Activated CD8-positive, alpha-beta memory T cell treated with anti-CD3 and anti-CD28 coated beads, Interleukin-2, amount 10 ng/mL, durations not matched to agents 7 days and 5 days (primary cell): ENCODE data around the gene SHBG. TPM values are rescaled to one million over a fixed set of nuclear protein-coding genes. Genes with fewer than 3 reads are reported as not detected.
"Not testable (repeated sequence)": the region's sequence is repeated elsewhere in the genome, so short reads cannot be mapped to it uniquely, and the experiment has no call there.

Experiments
- ATAC-seq: fragments of 150-1000 bp; cut with Tn5 transposase; one replicate; pipeline ENCODE4 v1.10.0; 2021; ENCODE audit warnings: moderate library complexity
- CTCF ChIA-PET: fragments of 350-600 bp; sonication (Branson Sonifier 250); formaldehyde crosslinking; loops from one replicate; lab custom pipeline; 2021; ENCODE audit warnings: antibody characterized with exemption; lab: Charles Lee
- DNase-seq: peaks from one replicate; pipeline ENCODE4 v3.0.0-alpha.2; 2020
- H3K27ac Mint-ChIP-seq: one replicate; pipeline ENCODE4 v1.8.0; 2021; ENCODE audit warnings: mild to moderate bottlenecking, mixed read lengths
- H3K27me3 Mint-ChIP-seq: one replicate; pipeline ENCODE4 v1.8.0; 2021; ENCODE audit warnings: mixed read lengths
- H3K36me3 Mint-ChIP-seq: one replicate; pipeline ENCODE4 v1.8.0; 2021; ENCODE audit warnings: mild to moderate bottlenecking, mixed read lengths
- H3K4me1 Mint-ChIP-seq: one replicate; pipeline ENCODE4 v1.8.0; 2021; ENCODE audit warnings: mixed read lengths
- H3K4me3 Mint-ChIP-seq: one replicate; pipeline ENCODE4 v1.8.0; 2021; ENCODE audit warnings: mild to moderate bottlenecking, moderate library complexity, mixed read lengths
- H3K9me3 Mint-ChIP-seq: one replicate; pipeline ENCODE4 v1.8.0; 2022; ENCODE audit warnings: low read depth, mixed read lengths
- total RNA-seq, 2 experiments: library from RNA; stranded (reverse); gene quantifications; one replicate each; pipeline ENCODE4 v1.2.3, GENCODE V29; 2021

The SHBG gene
- total RNA-seq, 2 experiments from 2014 or later, result not detected

GRCh38 chr17:7640783-7641182 lies 10.8 kb downstream of the SHBG start:
- H3K4me1 Mint-ChIP-seq, result peaks cover 8% of the 10 kb centered on the region
- H3K27me3 Mint-ChIP-seq, result peaks cover 5% of the 10 kb centered on the region
- H3K4me3 Mint-ChIP-seq, result no peak overlapping the region
- no peak for ATAC-seq
- H3K9me3 Mint-ChIP-seq, result no peaks in the 10 kb centered on the region
- H3K27ac Mint-ChIP-seq, result no peak overlapping the region
- H3K36me3 Mint-ChIP-seq, result no peaks in the 10 kb centered on the region
- CTCF ChIA-PET, result interaction anchor here (1.1 to 2.2 kb wide), 3 partner anchors 9 to 47 kb away, joined by 3 to 10 read pairs (median 4); partner anchors contain the start of gene WRAP53
- DNase-seq, result no peak

- CTCF ChIA-PET, result interaction anchor here (1.1 to 2.2 kb wide), 3 partner anchors 10 to 46 kb away, joined by 3 to 10 read pairs (median 4); partner anchors contain the start of gene WRAP53
- not testable (repeated sequence) for H3K36me3 Mint-ChIP-seq, H3K4me3 Mint-ChIP-seq, H3K4me1 Mint-ChIP-seq, DNase-seq, H3K27ac Mint-ChIP-seq, H3K9me3 Mint-ChIP-seq, ATAC-seq
- peaks cover 10% of the 10 kb centered on the region for H3K27me3 Mint-ChIP-seq
Measured at GRCh38 chr17:7641635-7642034, 11.7 kb downstream of the SHBG start.

GRCh38 chr17:7644775-7645174 lies 14.8 kb downstream of the SHBG start:
- ATAC-seq, result peak; percentile 30
- H3K27ac Mint-ChIP-seq, result no peak overlapping the region
- H3K27me3 Mint-ChIP-seq, result peaks cover 21% of the 10 kb centered on the region
- CTCF ChIA-PET, result no interaction called here
- DNase-seq, result no peak
- no peak overlapping the region for H3K4me3 Mint-ChIP-seq
- H3K36me3 Mint-ChIP-seq, result no peaks in the 10 kb centered on the region
- no peaks in the 10 kb centered on the region for H3K9me3 Mint-ChIP-seq
- H3K4me1 Mint-ChIP-seq, result peaks cover 10% of the 10 kb centered on the region

GRCh38 chr17:7646457-7646856 lies 16.5 kb downstream of the SHBG start:
- CTCF ChIA-PET, result interaction anchor here (1.1 to 1.5 kb wide), 3 partner anchors 10 to 57 kb away, joined by 3 to 4 read pairs (median 3); partner anchors contain the start of gene WRAP53
- H3K27ac Mint-ChIP-seq, result no peak overlapping the region
- H3K36me3 Mint-ChIP-seq, result no peaks in the 10 kb centered on the region
- DNase-seq, result no peak
- no peak for ATAC-seq
- H3K27me3 Mint-ChIP-seq, result peaks cover 36% of the 10 kb centered on the region
- H3K4me3 Mint-ChIP-seq, result no peak overlapping the region
- H3K4me1 Mint-ChIP-seq, result peaks cover 24% of the 10 kb centered on the region
- H3K9me3 Mint-ChIP-seq, result no peaks in the 10 kb centered on the region

DNA sequence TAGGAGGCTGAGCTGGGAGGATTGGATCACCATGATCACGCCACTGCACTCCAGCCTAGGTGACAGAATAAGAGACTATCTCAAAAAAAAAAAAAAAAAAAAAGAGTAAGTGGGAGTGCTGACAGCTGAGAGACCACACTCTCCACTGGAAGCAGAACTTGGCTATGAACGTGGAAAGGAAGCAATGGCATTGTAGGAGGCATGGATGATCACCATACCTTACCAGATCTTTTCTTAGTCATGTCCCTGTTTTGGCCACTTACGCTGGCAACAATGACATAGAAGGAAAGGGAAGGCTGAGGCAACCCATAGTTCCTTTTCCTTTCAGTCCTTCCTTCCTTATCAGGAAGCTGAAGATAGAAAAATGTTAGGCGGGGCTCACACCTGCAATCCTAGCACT lies 17.1 kb downstream of the SHBG start:
- H3K27me3 Mint-ChIP-seq, result peaks cover 39% of the 10 kb centered on the region
- no peaks in the 10 kb centered on the region for H3K9me3 Mint-ChIP-seq
- peaks cover 25% of the 10 kb centered on the region for H3K4me1 Mint-ChIP-seq
- no peaks in the 10 kb centered on the region for H3K36me3 Mint-ChIP-seq
- ATAC-seq (no peak), DNase-seq (no peak)
- H3K4me3 Mint-ChIP-seq, result no peak overlapping the region
- CTCF ChIA-PET, result interaction anchor here (1.1 to 1.5 kb wide), 3 partner anchors 9 to 58 kb away, joined by 3 to 4 read pairs (median 3); partner anchors contain the start of gene WRAP53
- H3K27ac Mint-ChIP-seq, result no peak overlapping the region

- CTCF ChIA-PET, result interaction anchor here (0.6 to 1.6 kb wide), 8 partner anchors 18 to 167 kb away, joined by 3 to 8 read pairs (median 3); partner anchors contain the start of genes MPDU1, SAT2 and TP53
- ATAC-seq, result peak; percentile 89
- Mint-ChIP-seq H3K4me3 (peak within 1 kb of the TSS; percentile 74), H3K4me1 (peaks cover 17% of the 10 kb centered on the region), H3K36me3 (no peaks in the 10 kb centered on the region), H3K27me3 (peaks cover 63% of the 10 kb centered on the region), H3K9me3 (no peaks in the 10 kb centered on the region), H3K27ac (no peak within 1 kb of the TSS)
- DNase-seq, result peak; percentile 78
Measured at GRCh38 chr17:7650509-7651096, 20.7 kb downstream of the SHBG start, which contains the start of gene ATP1B2. TSS of gene ATP1B2 (plus strand) at chr17:7650926. CDS start at chr17:7651519, 593 bp downstream.

GRCh38 chr17:7651097-7651664 lies 21.2 kb downstream of the SHBG start:
- Mint-ChIP-seq H3K4me1 (peaks cover 17% of the 10 kb centered on the region), H3K9me3 (no peaks in the 10 kb centered on the region), H3K36me3 (no peaks in the 10 kb centered on the region), H3K27me3 (peaks cover 62% of the 10 kb centered on the region), H3K4me3 (peak overlapping the region; percentile 54), H3K27ac (no peak overlapping the region)
- CTCF ChIA-PET, result interaction anchor here (0.6 to 1.6 kb wide), 8 partner anchors 19 to 166 kb away, joined by 3 to 8 read pairs (median 3); partner anchors contain the start of genes MPDU1, SAT2 and TP53
- ATAC-seq, result no peak
- DNase-seq, result no peak

DNA sequence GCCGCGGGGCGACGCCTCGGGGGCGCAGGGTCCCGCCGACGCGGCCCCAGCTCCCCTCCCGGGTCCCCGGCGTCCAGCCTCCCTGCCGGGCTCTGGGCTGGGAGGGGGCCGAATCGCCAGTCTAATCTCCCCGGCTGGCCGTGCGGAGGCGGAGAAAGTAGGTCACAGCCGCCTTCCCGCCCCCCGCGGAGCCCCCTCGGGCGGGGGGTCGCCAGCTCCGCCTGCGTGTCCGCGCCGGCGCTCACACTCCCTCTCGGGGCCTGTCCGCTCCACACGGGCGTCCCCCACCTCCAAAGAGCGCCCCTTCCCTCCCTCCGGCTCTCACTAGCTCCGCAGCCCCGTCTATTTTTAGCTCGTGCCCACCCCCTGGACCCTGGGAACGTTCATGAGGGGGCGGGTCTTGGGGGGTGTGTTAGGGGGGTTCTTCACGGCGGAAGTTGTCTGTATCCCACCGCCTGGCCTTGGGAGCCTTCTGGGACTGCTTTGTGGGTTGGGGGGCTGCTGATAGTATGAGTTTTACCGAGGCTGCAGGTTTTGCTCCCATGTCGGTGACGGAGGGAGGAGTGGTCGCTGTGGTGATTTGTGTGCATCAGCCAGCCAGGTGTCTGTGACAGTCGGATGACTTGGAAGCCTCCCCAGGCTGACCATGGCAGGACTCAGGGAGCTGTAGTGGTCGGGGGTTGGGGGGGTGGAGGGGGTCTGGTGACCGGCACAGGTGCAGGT lies 21.9 kb downstream of the SHBG start:
- peaks cover 16% of the 10 kb centered on the region for H3K4me1 Mint-ChIP-seq
- peaks cover 55% of the 10 kb centered on the region for H3K27me3 Mint-ChIP-seq
- CTCF ChIA-PET, result interaction anchor here (0.8 to 1.6 kb wide), 2 partner anchors 34 to 36 kb away, joined by 3 to 8 read pairs; partner anchors contain the start of gene TP53
- no peaks in the 10 kb centered on the region for H3K36me3 Mint-ChIP-seq
- DNase-seq (no peak), ATAC-seq (no peak)
- no peak overlapping the region for H3K27ac Mint-ChIP-seq
- H3K9me3 Mint-ChIP-seq, result no peaks in the 10 kb centered on the region
- H3K4me3 Mint-ChIP-seq, result no peak overlapping the region

GRCh38 chr17:7652388-7653356 lies 22.7 kb downstream of the SHBG start:
- H3K9me3 Mint-ChIP-seq, result no peaks in the 10 kb centered on the region
- no peak overlapping the region for H3K27ac Mint-ChIP-seq
- peaks cover 55% of the 10 kb centered on the region for H3K27me3 Mint-ChIP-seq
- CTCF ChIA-PET, result interaction anchor here (1.5 to 2.5 kb wide), 2 partner anchors 20 kb away, joined by 3 to 13 read pairs; no protein-coding TSS in a partner anchor
- H3K4me3 Mint-ChIP-seq, result no peak overlapping the region
- no peak for DNase-seq
- no peak for ATAC-seq
- H3K36me3 Mint-ChIP-seq, result no peaks in the 10 kb centered on the region
- peaks cover 16% of the 10 kb centered on the region for H3K4me1 Mint-ChIP-seq

DNA sequence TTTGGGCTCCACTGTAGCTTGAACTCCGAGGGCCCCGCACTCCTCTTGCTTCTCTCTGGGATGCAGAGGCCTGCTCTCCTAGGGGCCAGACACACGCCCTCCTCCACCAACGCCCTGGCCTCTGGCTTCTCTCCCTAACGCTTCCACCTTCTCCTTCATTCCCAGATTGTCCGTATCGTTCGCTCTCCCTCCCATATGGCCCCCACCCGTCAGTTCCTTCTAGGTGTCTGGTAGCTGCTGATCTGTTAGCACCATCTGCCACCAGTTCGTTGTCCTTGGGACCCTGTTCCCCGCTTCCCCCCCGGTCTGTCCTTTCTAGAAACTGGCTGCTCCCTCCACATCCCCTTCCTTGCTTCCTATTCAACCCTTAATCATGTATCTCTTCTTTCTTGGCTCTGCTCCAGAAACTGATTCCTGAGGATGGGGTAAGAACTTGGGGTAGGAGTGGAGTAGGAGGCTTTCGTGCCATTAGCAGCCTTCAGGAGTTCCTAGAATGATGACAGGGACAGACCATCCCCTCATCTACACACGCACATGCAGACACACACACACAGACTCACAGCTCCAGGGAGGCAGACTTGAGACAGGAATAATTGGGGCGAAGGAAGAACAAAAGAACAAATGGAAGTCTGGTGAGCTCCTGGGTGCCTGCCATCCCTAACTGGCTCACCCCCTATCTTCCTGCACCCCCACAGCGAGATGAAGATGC lies 25.1 kb downstream of the SHBG start:
- Mint-ChIP-seq H3K4me3 (no peak overlapping the region), H3K36me3 (no peaks in the 10 kb centered on the region), H3K27ac (no peak overlapping the region), H3K9me3 (no peaks in the 10 kb centered on the region), H3K27me3 (peaks cover 40% of the 10 kb centered on the region), H3K4me1 (peaks cover 13% of the 10 kb centered on the region)
- DNase-seq (no peak), ATAC-seq (no peak)
- CTCF ChIA-PET, result interaction anchor here (1.2 to 2.5 kb wide), 2 partner anchors 18 to 30 kb away, joined by 6 to 13 read pairs; no protein-coding TSS in a partner anchor

DNA sequence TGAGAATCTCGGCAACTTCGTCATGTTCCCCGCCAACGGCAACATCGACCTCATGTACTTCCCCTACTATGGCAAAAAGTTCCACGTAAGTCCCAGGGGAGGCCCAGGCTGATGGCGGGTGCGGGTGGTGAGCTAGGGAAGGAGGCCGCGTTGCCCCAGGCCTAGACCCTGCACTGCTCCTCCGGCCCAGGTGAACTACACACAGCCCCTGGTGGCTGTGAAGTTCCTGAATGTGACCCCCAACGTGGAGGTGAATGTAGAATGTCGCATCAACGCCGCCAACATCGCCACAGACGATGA lies 25.6 kb downstream of the SHBG start:
- H3K4me1 Mint-ChIP-seq, result peaks cover 8% of the 10 kb centered on the region
- no peak overlapping the region for H3K4me3 Mint-ChIP-seq
- H3K9me3 Mint-ChIP-seq, result no peaks in the 10 kb centered on the region
- H3K27me3 Mint-ChIP-seq, result peaks cover 35% of the 10 kb centered on the region
- H3K36me3 Mint-ChIP-seq, result no peaks in the 10 kb centered on the region
- H3K27ac Mint-ChIP-seq, result no peak overlapping the region
- CTCF ChIA-PET, result interaction anchor here (1.2 kb wide), 1 partner anchor 31 kb away, joined by 6 read pairs; no protein-coding TSS in a partner anchor
- ATAC-seq (no peak), DNase-seq (no peak)
